ENCODE measurements around the gene UGT1A7.
"Not testable (repeated sequence)": the region's sequence is repeated elsewhere in the genome, so short reads cannot be mapped to it uniquely, and the experiment has no call there.

UGT1A7 gene

GRCh38 chr2:233714121-233714520, 32.4 kb downstream of the UGT1A7 start:
- DNase-seq = no peak

- no peak for DNase-seq
Observed at GRCh38 chr2:233718552-233718951, 36.9 kb downstream of the UGT1A7 start, which contains the start of gene UGT1A4. Gene UGT1A4, plus strand, starts transcription at chr2:233718736. Its CDS starts 85 bp downstream, at chr2:233718821.

GRCh38 chr2:233728723-233729301, 47.1 kb downstream of the UGT1A7 start, which contains the start of gene UGT1A3:
Gene UGT1A3, plus strand, starts transcription at chr2:233729042. Its CDS starts 85 bp downstream, at chr2:233729127.
- DNase-seq = no peak

GRCh38 chr2:233736868-233737653, 55.4 kb downstream of the UGT1A7 start:
- not testable (repeated sequence) for DNase-seq

GRCh38 chr2:233740870-233741269, 59.2 kb downstream of the UGT1A7 start:
- DNase-seq = no peak

- DNase-seq = no peak
Observed at GRCh38 chr2:233743464-233744259, 62.0 kb downstream of the UGT1A7 start.

GRCh38 chr2:233745073-233745755, 63.5 kb downstream of the UGT1A7 start:
- DNase-seq = no peak

GRCh38 chr2:233745838-233746237, 64.1 kb downstream of the UGT1A7 start:
- DNase-seq = not testable (repeated sequence)

- no peak for DNase-seq
Observed at GRCh38 chr2:233746475-233747282, 65.0 kb downstream of the UGT1A7 start.

GRCh38 chr2:233747283-233747544, 65.5 kb downstream of the UGT1A7 start:
- no peak for DNase-seq

- DNase-seq = not testable (repeated sequence)
Observed at GRCh38 chr2:233750689-233751088, 69.0 kb downstream of the UGT1A7 start.

- DNase-seq = not testable (repeated sequence)
Observed at GRCh38 chr2:233751212-233752009, 69.7 kb downstream of the UGT1A7 start.

- no peak for DNase-seq
Observed at GRCh38 chr2:233754872-233755611, 73.3 kb downstream of the UGT1A7 start.

- no peak for DNase-seq
Observed at GRCh38 chr2:233756429-233757081, 74.9 kb downstream of the UGT1A7 start.

- DNase-seq = no peak
Observed at GRCh38 chr2:233758141-233758540, 76.4 kb downstream of the UGT1A7 start.

- no peak for DNase-seq
Observed at GRCh38 chr2:233758849-233759248, 77.1 kb downstream of the UGT1A7 start.

- no peak for DNase-seq
Observed at GRCh38 chr2:233760043-233760442, 78.3 kb downstream of the UGT1A7 start, which contains the start of gene UGT1A1. Gene UGT1A1, plus strand, starts transcription at chr2:233760270. Its CDS starts 18 bp downstream, at chr2:233760288.

GRCh38 chr2:233761040-233761769, 79.5 kb downstream of the UGT1A7 start:
- no peak for DNase-seq

GRCh38 chr2:233764264-233764663, 82.6 kb downstream of the UGT1A7 start:
- no peak for DNase-seq

Measured in T1000 (cell line).